Effector memory CD8-positive, alpha-beta T cell (primary cell): ENCODE data around the gene SLC32A1.

Source experiments
- ATAC-seq: fragments of 150-1000 bp; cut with Tn5 transposase; replicated peaks from 2 replicates; pipeline ENCODE4 v1.10.0; 2021; ENCODE audit warnings: mild to moderate bottlenecking, moderate library complexity
- DNase-seq, 3 experiments: peaks; one replicate each; pipeline ENCODE4 v3.0.0; 2021
- H3K27ac Mint-ChIP-seq, 2 donors: one replicate each; pipeline ENCODE4 v1.8.0; 2022; ENCODE audit warnings: mild to moderate bottlenecking in 2 of 2, mixed read lengths in 2 of 2, moderate library complexity in 2 of 2
- H3K27me3 Mint-ChIP-seq, 2 donors: one replicate each; pipeline ENCODE4 v1.8.0; 2022; ENCODE audit warnings: mixed read lengths in 2 of 2
- H3K36me3 Mint-ChIP-seq: one replicate; pipeline ENCODE4 v1.8.0; 2022; ENCODE audit warnings: mild to moderate bottlenecking, moderate library complexity, mixed read lengths; ENCODE audit not compliant: insufficient read depth
- H3K4me1 Mint-ChIP-seq, 2 donors: one replicate each; pipeline ENCODE4 v1.8.0; 2022; ENCODE audit warnings: low read depth in 2 of 2, mixed read lengths in 2 of 2
- H3K4me3 Mint-ChIP-seq, 2 donors: one replicate each; pipeline ENCODE4 v1.8.0; 2022; ENCODE audit warnings: mild to moderate bottlenecking in 2 of 2, mixed read lengths in 2 of 2, moderate library complexity in 2 of 2
- H3K9me3 Mint-ChIP-seq, 2 donors: one replicate each; pipeline ENCODE4 v1.8.0; 2022; ENCODE audit warnings: mixed read lengths in 2 of 2

The SLC32A1 gene

GRCh38 chr20:38728191-38728781 lies 4.0 kb downstream of the SLC32A1 start:
- ATAC-seq: no peak
- Mint-ChIP-seq H3K27me3 (peaks cover 86 to 100% of the 10 kb centered on the region in 2 donors), H3K36me3 (peaks cover 40% of the 10 kb centered on the region), H3K4me3 (peak overlapping the region; percentile 5 to 68), H3K27ac (peak overlapping the region; percentile 56 to 71), H3K9me3 (no peaks in the 10 kb centered on the region), H3K4me1 (peaks cover 57 to 66% of the 10 kb centered on the region in 2 donors)
- DNase-seq: no peak

- DNase-seq: peak in 1 of 3 experiments; percentile 16
- ATAC-seq: no peak
- Mint-ChIP-seq H3K9me3 (no peaks in the 10 kb centered on the region), H3K4me3 (peak overlapping the region; percentile 60 to 78), H3K27me3 (peaks cover 87 to 100% of the 10 kb centered on the region in 2 donors), H3K36me3 (peaks cover 40% of the 10 kb centered on the region), H3K4me1 (peaks cover 57 to 61% of the 10 kb centered on the region in 2 donors), H3K27ac (peak overlapping the region in 1 of 2 donors; percentile 26)
These were observed 4.8 kb downstream of the SLC32A1 start for GRCh38 chr20:38728911-38729642.

GRCh38 chr20:38729767-38730166 lies 5.5 kb downstream of the SLC32A1 start:
- Mint-ChIP-seq H3K27me3 (peaks cover 87 to 100% of the 10 kb centered on the region in 2 donors), H3K4me3 (peak overlapping the region; percentile 60 to 78), H3K9me3 (no peaks in the 10 kb centered on the region), H3K36me3 (peaks cover 40% of the 10 kb centered on the region), H3K27ac (no peak overlapping the region), H3K4me1 (peaks cover 57% of the 10 kb centered on the region in 2 donors)
- DNase-seq (peak in 1 of 3 experiments; percentile 9), ATAC-seq (no peak)

- Mint-ChIP-seq H3K27me3 (peaks cover 87 to 100% of the 10 kb centered on the region in 2 donors), H3K9me3 (no peaks in the 10 kb centered on the region), H3K4me3 (peak overlapping the region; percentile 76 to 78), H3K27ac (no peak overlapping the region), H3K4me1 (peaks cover 53 to 54% of the 10 kb centered on the region in 2 donors), H3K36me3 (peaks cover 40% of the 10 kb centered on the region)
- no peak for ATAC-seq
- peak in 1 of 3 experiments; percentile 12 for DNase-seq
These were observed 6.1 kb downstream of the SLC32A1 start for GRCh38 chr20:38730167-38730988.

GRCh38 chr20:38730989-38731737 lies 6.9 kb downstream of the SLC32A1 start:
- Mint-ChIP-seq H3K9me3 (no peaks in the 10 kb centered on the region), H3K36me3 (peaks cover 37% of the 10 kb centered on the region), H3K27me3 (peaks cover 87 to 100% of the 10 kb centered on the region in 2 donors), H3K4me1 (peaks cover 45 to 48% of the 10 kb centered on the region in 2 donors), H3K4me3 (peak overlapping the region; percentile 76 to 78), H3K27ac (no peak overlapping the region)
- peak; percentile 77 for ATAC-seq
- peak; percentile 72 to 79 (median 76) for DNase-seq

GRCh38 chr20:38731738-38732113 lies 7.4 kb downstream of the SLC32A1 start:
- H3K36me3 Mint-ChIP-seq: peaks cover 32% of the 10 kb centered on the region
- peaks cover 87 to 100% of the 10 kb centered on the region in 2 donors for H3K27me3 Mint-ChIP-seq
- peak overlapping the region; percentile 76 to 78 for H3K4me3 Mint-ChIP-seq
- no peak overlapping the region for H3K27ac Mint-ChIP-seq
- no peaks in the 10 kb centered on the region for H3K9me3 Mint-ChIP-seq
- DNase-seq: peak in 1 of 3 experiments; percentile 13
- ATAC-seq: no peak
- peaks cover 42 to 44% of the 10 kb centered on the region in 2 donors for H3K4me1 Mint-ChIP-seq

GRCh38 chr20:38732981-38733380 lies 8.7 kb downstream of the SLC32A1 start:
- Mint-ChIP-seq H3K9me3 (no peaks in the 10 kb centered on the region), H3K36me3 (peaks cover 20% of the 10 kb centered on the region), H3K4me1 (peaks cover 29 to 32% of the 10 kb centered on the region in 2 donors), H3K27me3 (peaks cover 80 to 88% of the 10 kb centered on the region in 2 donors), H3K27ac (no peak overlapping the region), H3K4me3 (no peak overlapping the region)
- ATAC-seq (no peak), DNase-seq (no peak)

GRCh38 chr20:38735172-38735571 lies 10.9 kb downstream of the SLC32A1 start:
- Mint-ChIP-seq H3K4me1 (peaks cover 13 to 16% of the 10 kb centered on the region in 2 donors), H3K27ac (no peak overlapping the region), H3K36me3 (peaks cover 7% of the 10 kb centered on the region), H3K4me3 (no peak overlapping the region), H3K9me3 (no peaks in the 10 kb centered on the region), H3K27me3 (peaks cover 76 to 86% of the 10 kb centered on the region in 2 donors)
- no peak for DNase-seq
- ATAC-seq: no peak

- DNase-seq (no peak), ATAC-seq (no peak)
- Mint-ChIP-seq H3K27me3 (peaks cover 78 to 86% of the 10 kb centered on the region in 2 donors), H3K9me3 (no peaks in the 10 kb centered on the region), H3K27ac (no peak overlapping the region), H3K36me3 (no peaks in the 10 kb centered on the region), H3K4me1 (no peaks in the 10 kb centered on the region), H3K4me3 (no peak overlapping the region)
These were observed 13.6 kb downstream of the SLC32A1 start for GRCh38 chr20:38737887-38738286.

GRCh38 chr20:38745757-38746156 lies 21.5 kb downstream of the SLC32A1 start:
- Mint-ChIP-seq H3K9me3 (no peaks in the 10 kb centered on the region), H3K27me3 (peaks cover 19 to 33% of the 10 kb centered on the region in 2 donors), H3K4me3 (no peak overlapping the region)

GRCh38 chr20:38747495-38748096 lies 23.3 kb downstream of the SLC32A1 start:
- H3K27ac Mint-ChIP-seq: peak overlapping the region; percentile 97 to 98
- peaks cover 3 to 15% of the 10 kb centered on the region in 2 donors for H3K27me3 Mint-ChIP-seq
- DNase-seq (no peak), ATAC-seq (no peak)
- peaks cover 22% of the 10 kb centered on the region for H3K36me3 Mint-ChIP-seq
- H3K4me3 Mint-ChIP-seq: peak overlapping the region; percentile 93 to 97
- no peaks in the 10 kb centered on the region for H3K9me3 Mint-ChIP-seq
- peaks cover 17 to 24% of the 10 kb centered on the region in 2 donors for H3K4me1 Mint-ChIP-seq

More at GRCh38 chr20:38745757-38746156, 21.5 kb downstream of the SLC32A1 start:
- H3K27ac Mint-ChIP-seq: no peak overlapping the region
- H3K36me3 Mint-ChIP-seq: peaks cover 11% of the 10 kb centered on the region
- no peak for ATAC-seq
- no peak for DNase-seq
- H3K4me1 Mint-ChIP-seq: peaks cover 16 to 20% of the 10 kb centered on the region in 2 donors

GRCh38 chr20:38748097-38748860 lies 24.0 kb downstream of the SLC32A1 start, which contains the start of gene ACTR5:
TSS of gene ACTR5 (plus strand) at chr20:38748460. CDS start at chr20:38748479, 19 bp downstream.
- Mint-ChIP-seq H3K4me3 (peak within 1 kb of the TSS; percentile 93 to 97), H3K4me1 (peaks cover 17 to 24% of the 10 kb centered on the region in 2 donors), H3K36me3 (peaks cover 28% of the 10 kb centered on the region), H3K27ac (peak within 1 kb of the TSS; percentile 97 to 98), H3K9me3 (no peaks in the 10 kb centered on the region), H3K27me3 (peaks cover 0 to 8% of the 10 kb centered on the region in 2 donors)
- ATAC-seq (peak; percentile 84), DNase-seq (peak; percentile 98 to 99 (median 99))
